ENCODE data around the gene SH3BGRL. TPM values are rescaled to one million over a fixed set of nuclear protein-coding genes. Genes with fewer than 3 reads are reported as not detected.

Gene SH3BGRL
- total RNA-seq, 4 donors from 2014 or later, result 69.5 to 255 (median 154) TPM

GRCh38 chrX:81231476-81231875 lies 29.6 kb downstream of the SH3BGRL start:
- TF ChIP-seq CTCF (IDR thresholded peaks at IDR 0.05; ENCODE audit: low read depth), result no peak

- TF ChIP-seq CTCF (IDR thresholded peaks at IDR 0.05; ENCODE audit: low read depth), result no peak
These were observed 30.3 kb downstream of the SH3BGRL start for GRCh38 chrX:81232218-81232617.

GRCh38 chrX:81237516-81237915 lies 35.6 kb downstream of the SH3BGRL start:
- TF ChIP-seq CTCF (IDR thresholded peaks at IDR 0.05; ENCODE audit: low read depth), result no peak

- TF ChIP-seq CTCF (IDR thresholded peaks at IDR 0.05; ENCODE audit: low read depth), result no peak
These were observed 36.3 kb downstream of the SH3BGRL start for GRCh38 chrX:81238166-81238565.

GRCh38 chrX:81240701-81241331 lies 38.9 kb downstream of the SH3BGRL start:
- no peak for TF ChIP-seq CTCF (IDR thresholded peaks at IDR 0.05; ENCODE audit: low read depth)

GRCh38 chrX:81241753-81242152 lies 39.9 kb downstream of the SH3BGRL start:
- TF ChIP-seq CTCF (IDR thresholded peaks at IDR 0.05; ENCODE audit: low read depth), result no peak

- no peak for TF ChIP-seq CTCF (IDR thresholded peaks at IDR 0.05; ENCODE audit: low read depth)
These were observed 54.0 kb downstream of the SH3BGRL start for GRCh38 chrX:81255876-81256275.
